Heart right ventricle (tissue), 16 donors: ENCODE measurements around the gene TNFSF15. TPM values are rescaled to one million over a fixed set of nuclear protein-coding genes. Genes with fewer than 3 reads are reported as not detected.

Source experiments
- ATAC-seq, 8 donors: fragments of 200-7000 bp; cut with Tn5 transposase; one replicate each; pipeline ENCODE4 v1.9.1; 2020; ENCODE audit warnings: mild to moderate bottlenecking in 8 of 8, moderate library complexity in 8 of 8, moderate number of reproducible peaks in 1 of 8
- DNase-seq, 2 donors: peaks; one replicate each; pipeline ENCODE4 v3.0.0-alpha.2; 2020
- H3K27ac ChIP-seq, 10 donors: fragments of 200-600 bp; sonication (generic) in 2 of 10; one replicate each; pipeline versions ENCODE4 v1.5.0 to v1.8.0; 2020 to 2022; ENCODE audit warnings: mild to moderate bottlenecking in 3 of 10
- H3K27me3 ChIP-seq, 7 donors: fragments of 200-600 bp; one replicate each; pipeline ENCODE4 v1.8.0; 2021 to 2022; ENCODE audit warnings: mild to moderate bottlenecking in 2 of 7
- H3K36me3 ChIP-seq, 9 donors: fragments of 200-600 bp; sonication (generic) in 1 of 9; one replicate each; pipeline versions ENCODE4 v1.5.0 to v1.8.0; 2020 to 2022; ENCODE audit warnings: mild to moderate bottlenecking in 2 of 9
- H3K4me1 ChIP-seq, 9 donors: fragments of 200-600 bp; sonication (generic) in 1 of 9; one replicate each; pipeline versions ENCODE4 v1.5.0 to v1.8.0; 2020 to 2022; ENCODE audit warnings: mild to moderate bottlenecking in 4 of 9
- H3K4me3 ChIP-seq, 10 donors: fragments of 200-600 bp; sonication (generic) in 2 of 10; one replicate each; pipeline versions ENCODE4 v1.5.0 to v1.8.0; 2020 to 2022; ENCODE audit warnings: mild to moderate bottlenecking in 7 of 10, moderate library complexity in 2 of 10
- H3K9me3 ChIP-seq, 11 donors: fragments of 200-600 bp in 10 of 11; sonication (generic) in 2 of 11; one replicate each; pipeline versions ENCODE4 v1.5.0 to v1.8.0; 2013 to 2022; ENCODE audit warnings: mild to moderate bottlenecking in 2 of 11, control low read depth in 1 of 11, moderate library complexity in 1 of 11
- CTCF ChIP-seq, 9 donors: fragments of 200-600 bp; sonication (generic) in 2 of 9; IDR thresholded peaks; one replicate each; pipeline versions ENCODE4 v1.5.0 to v1.8.0; 2021 to 2022; ENCODE audit warnings: antibody characterized with exemption in 9 of 9, mild to moderate bottlenecking in 5 of 9, moderate library complexity in 1 of 9
- WGBS, 2 donors: extraction: QIAGEN DNeasy Blood & Tissue Kit; methylation state at CpG; one replicate each; pipeline ENCODE4 v1.1.7; 2013; ENCODE audit warnings: inconsistent platforms in 1 of 2; 5-methylcytosine and 5-hydroxymethylcytosine counted together
- intact Hi-C, 10 donors: fragments of 100-400 bp; cut with DNase I; formaldehyde crosslinking; loops; one replicate each; pipeline versions ENCODE4 v1.11.1 to v1.14.2; 2022
- long read RNA-seq, 3 donors: library from polyadenylated mRNA; unstranded; transcript quantifications; one replicate each; pipeline ENCODE4 v2.0.0, GENCODE V29; 2020 to 2021
- polyA plus RNA-seq, 2 donors: library from polyadenylated mRNA; stranded (reverse); fragments of 200-250 nt; gene quantifications; one replicate each; pipeline ENCODE4 v1.2.3, GENCODE V29; 2013
- total RNA-seq, 10 donors: library from RNA; stranded (reverse); fragmentation: NEBNext Ultra II Directional in 3 of 10; extraction: Animal tissue kit (Norgen Biotek cat#: 25700) in 3 of 10; gene quantifications; one replicate each; pipeline versions ENCODE4 v1.2.1 to v1.2.4, GENCODE V29; 2021 to 2023
- donor health status: Arrhythmogenic right ventricular cardiomyopathy.
- donor health status: ischemic (EF 13 %, LVEDD 7.1; RV severe dilation, severe dysfunction).
- donor health status: healthy with polysubstance abuse.
- donor health status: DM: no; HTN: yes; CAD: no.
- donor health status: DM: no; HTN: no; CAD: no.
- donor health status: ischemic (EF 25% LVEDD 6.9; RV normal size, moderate dysfunction).
- donor health status: ischemic (EF 25% LVEDD 5.7; RV mildly dilated, moderate dysfunction).
- donor health status: healthy.
- donor health status: DM: yes; HTN: yes; CAD: no.
- donor health status: Ischemic cardiomyopathy.
- donor health status: ischemic (EF 35%, LVEDD 5.7; RV mildly dilated, moderate dysfunction).
- donor health status: nonischemic (EF 11% LVEDD 7.7; RV severe dilation, severe dysfunction).
- donor health status: DM: yes; HTN: yes; CAD: no.
- donor health status: PGD.
- donor health status: ischemic (EF 29% LVEDD 5.4; RV normal size, mild dysfunction).
- donor health status: nonischemic (EF 23%, LVEDD 6.1; RV moderate dilation, normal function).

Gene TNFSF15
- total RNA-seq (under 1 TPM in 6 of 10 donors, not detected in 4; 0.02 to 0.62 (median 0.06) TPM), polyA plus RNA-seq (under 1 TPM in 1 of 2 donors, not detected in 1; 0.01 TPM)
- long read RNA-seq, donor 1 = 0 reads
- long read RNA-seq, donor 2 = 0 reads
- long read RNA-seq, donor 3 = 0 reads

GRCh38 chr9:114805670-114806525 lies at the start of gene TNFSF15:
Gene TNFSF15 (minus strand): TSS chr9:114806039. CDS start chr9:114806012, 27 bp downstream.
- peak in 1 of 2 donors; percentile 9 for DNase-seq
- ATAC-seq = peak; percentile 26 to 76 (median 58)
- H3K27me3 ChIP-seq = peaks cover 0 to 6% (median 0%) of the 10 kb centered on the region in 7 donors
- H3K4me1 ChIP-seq = peaks cover 0 to 23% (median 0%) of the 10 kb centered on the region in 9 donors
- peak within 1 kb of the TSS in 4 of 10 donors; percentile 7 to 47 (median 16) for H3K4me3 ChIP-seq
- no peaks in the 10 kb centered on the region for H3K9me3 ChIP-seq
- H3K27ac ChIP-seq = peak within 1 kb of the TSS in 1 of 10 donors; percentile 67
- intact Hi-C loops = no loop called here
- no peaks in the 10 kb centered on the region for H3K36me3 ChIP-seq
- no peak for TF ChIP-seq CTCF (IDR thresholded peaks at IDR 0.05)
- 45 to 49% methylated on average over 8 of the region's 8 CpGs for WGBS, 2 donors

GRCh38 chr9:114855488-114855887 lies 49.6 kb upstream of the TNFSF15 start:
- no peaks in the 10 kb centered on the region for H3K27me3 ChIP-seq
- peaks cover 0 to 23% (median 0%) of the 10 kb centered on the region in 9 donors for H3K4me1 ChIP-seq
- WGBS, 2 donors = 51 to 57% methylated on average over 2 of the region's 2 CpGs
- ATAC-seq (no peak), DNase-seq (no peak)
- H3K27ac ChIP-seq = no peak overlapping the region
- intact Hi-C loops = no loop called here
- H3K4me3 ChIP-seq = no peak overlapping the region
- TF ChIP-seq CTCF (IDR thresholded peaks at IDR 0.05) = no peak
- H3K36me3 ChIP-seq = no peaks in the 10 kb centered on the region
- H3K9me3 ChIP-seq = peaks cover 0 to 3% (median 0%) of the 10 kb centered on the region in 11 donors

- intact Hi-C loops = no loop called here
- Histone ChIP-seq H3K27ac (no peak overlapping the region), H3K36me3 (no peaks in the 10 kb centered on the region), H3K4me1 (peaks cover 0 to 23% (median 0%) of the 10 kb centered on the region in 9 donors), H3K27me3 (no peaks in the 10 kb centered on the region), H3K9me3 (peaks cover 0 to 3% (median 0%) of the 10 kb centered on the region in 11 donors), H3K4me3 (no peak overlapping the region)
- no peak for TF ChIP-seq CTCF (IDR thresholded peaks at IDR 0.05)
- ATAC-seq = no peak
- WGBS, 2 donors = 92 to 93% methylated on average over 7 of the region's 7 CpGs
- DNase-seq = no peak
These were observed 49.0 kb upstream of the TNFSF15 start for GRCh38 chr9:114854736-114855355.

GRCh38 chr9:114853071-114853855 lies 47.4 kb upstream of the TNFSF15 start:
- Histone ChIP-seq H3K9me3 (peaks cover 0 to 3% (median 0%) of the 10 kb centered on the region in 11 donors), H3K27ac (no peak overlapping the region), H3K36me3 (no peaks in the 10 kb centered on the region), H3K4me1 (peaks cover 0 to 23% (median 0%) of the 10 kb centered on the region in 9 donors), H3K4me3 (no peak overlapping the region), H3K27me3 (no peaks in the 10 kb centered on the region)
- 86 to 88% methylated on average over 3 of the region's 3 CpGs for WGBS, 2 donors
- ATAC-seq = no peak
- DNase-seq = no peak
- intact Hi-C loops = no loop called here
- no peak for TF ChIP-seq CTCF (IDR thresholded peaks at IDR 0.05)
